H1 (cell line): ENCODE measurements around the gene GEMIN7. TPM values are rescaled to one million over a fixed set of nuclear protein-coding genes. Genes with fewer than 3 reads are reported as not detected.

Experiments
- CTCF ChIA-PET: fragments of 300-600 bp; sonication (Branson Sonifier 250); formaldehyde crosslinking; loops from one replicate; lab custom pipeline; 2021; ENCODE audit not compliant: partially characterized antibody; lab: Charles Lee
- POLR2A ChIA-PET: fragments of 300-600 bp; sonication (Branson Sonifier 250); formaldehyde crosslinking; loops from one replicate; lab custom pipeline; 2021; ENCODE audit warnings: inconsistent platforms; ENCODE audit not compliant: partially characterized antibody; lab: Charles Lee
- DNase-seq, 2 experiments: peaks; one replicate each; pipeline versions ENCODE4 v3.0.0 to v3.0.0-alpha.2; 2010 to 2022; ENCODE audit warnings: low spot score in 2 of 2, low read depth in 1 of 2, mixed read lengths in 1 of 2
- FAIRE-seq: peaks from 2 replicates; lab custom pipeline; 2011; peaks lifted over from hg19 to GRCh38; lab: Jason Lieb, UNC
- H2AFZ ChIP-seq: 2 replicates; pipeline ENCODE4 v1.8.1; 2012; ENCODE audit warnings: low read length, inconsistent platforms
- H2AK5ac ChIP-seq: 2 replicates; pipeline ENCODE4 v1.6.1; 2013; ENCODE audit warnings: low read depth, low read length
- H2BK120ac ChIP-seq: replicated peaks from 2 replicates; pipeline ENCODE3; 2013; ENCODE audit warnings: low read depth, low read length, inconsistent platforms
- H2BK12ac ChIP-seq: 2 replicates; pipeline ENCODE4 v1.6.1; 2013; ENCODE audit warnings: low read depth, low read length
- H2BK15ac ChIP-seq: 2 replicates; pipeline ENCODE4 v1.6.1; 2013; ENCODE audit warnings: low read length
- H2BK20ac ChIP-seq: 2 replicates; pipeline ENCODE4 v1.6.1; 2013; ENCODE audit warnings: low read length
- H2BK5ac ChIP-seq: 2 replicates; pipeline ENCODE4 v1.6.1; 2013; ENCODE audit warnings: low read depth, low read length
- H3K14ac ChIP-seq: 2 replicates; pipeline ENCODE4 v1.6.1; 2013; ENCODE audit warnings: inconsistent platforms; ENCODE audit not compliant: insufficient read length
- H3K18ac ChIP-seq: 2 replicates; pipeline ENCODE4 v1.6.1; 2013; ENCODE audit warnings: low read length; ENCODE audit errors: extremely low read depth
- H3K23ac ChIP-seq: 2 replicates; pipeline ENCODE4 v1.6.1; 2013; ENCODE audit warnings: inconsistent platforms; ENCODE audit not compliant: insufficient read length
- H3K23me2 ChIP-seq: 2 replicates; pipeline ENCODE4 v1.6.1; 2013; ENCODE audit warnings: low read depth, low read length
- H3K27ac ChIP-seq: 2 replicates; pipeline ENCODE4 v1.6.1; 2011; ENCODE audit warnings: low read depth, low read length, inconsistent platforms
- H3K27me3 ChIP-seq, 4 experiments: replicated peaks in 1 of 4; 1 replicate in 1 of 4; 2 replicates in 3 of 4; pipeline versions ENCODE4 v1.6.1 to v1.8.1; 2011 to 2013; ENCODE audit warnings: low read length in 3 of 4, mild to moderate bottlenecking in 3 of 4, inconsistent platforms in 2 of 4, mixed read lengths in 2 of 4, moderate library complexity in 1 of 4; ENCODE audit not compliant: control insufficient read depth in 3 of 4, insufficient read depth in 3 of 4; ENCODE audit errors: extremely low read depth in 1 of 4
- H3K36me3 ChIP-seq, 4 experiments: 2 replicates each; pipeline versions ENCODE4 v1.6.1 to v1.8.1; 2011 to 2013; ENCODE audit warnings: mild to moderate bottlenecking in 4 of 4, low read length in 3 of 4, moderate library complexity in 2 of 4, control low read depth in 1 of 4, inconsistent platforms in 1 of 4; ENCODE audit not compliant: insufficient read depth in 4 of 4, control insufficient read depth in 2 of 4
- H3K4ac ChIP-seq: replicated peaks from 2 replicates; pipeline ENCODE3; 2013; ENCODE audit warnings: low read length, low read depth, mixed read lengths, inconsistent platforms; ENCODE audit not compliant: insufficient read length
- H3K4me1 ChIP-seq, 4 experiments: replicated peaks in 1 of 4; 1 replicate in 1 of 4; 2 replicates in 3 of 4; pipeline versions ENCODE4 v1.6.1 to v1.8.1; 2011 to 2013; ENCODE audit warnings: low read length in 3 of 4, inconsistent platforms in 2 of 4, mixed read lengths in 1 of 4; ENCODE audit not compliant: insufficient read depth in 4 of 4, control insufficient read depth in 3 of 4
- H3K4me2 ChIP-seq, 2 experiments: 2 replicates each; pipeline versions ENCODE4 v1.6.1 to v1.8.1; 2011 to 2013; ENCODE audit warnings: low read depth in 2 of 2, low read length in 2 of 2, control low read depth in 1 of 2, inconsistent platforms in 1 of 2, mild to moderate bottlenecking in 1 of 2; ENCODE audit not compliant: insufficient read depth in 1 of 2
- H3K4me3 ChIP-seq, 4 experiments: fragments of 200-600, 300-600 bp in 1 of 4; sonication (generic), shearing (Covaris generic), sonication (Bioruptor Twin) in 1 of 4; 2 replicates each; pipeline versions ENCODE4 v1.5.1 to v1.8.1; 2011 to 2016; ENCODE audit warnings: low read length in 4 of 4, low read depth in 3 of 4, control low read depth in 2 of 4, inconsistent platforms in 2 of 4, mild to moderate bottlenecking in 2 of 4, mixed read lengths in 1 of 4, moderate library complexity in 1 of 4; ENCODE audit not compliant: insufficient read depth in 2 of 4; ENCODE audit errors: extremely low read depth in 1 of 4
- H3K56ac ChIP-seq: replicated peaks from 2 replicates; pipeline ENCODE3; 2013; ENCODE audit warnings: low read depth, mild to moderate bottlenecking, mixed read lengths, low read length, inconsistent platforms; ENCODE audit not compliant: insufficient read length
- H3K79me1 ChIP-seq: 2 replicates; pipeline ENCODE4 v1.6.1; 2013; ENCODE audit warnings: low read depth, low read length, control low read depth
- H3K79me2 ChIP-seq, 2 experiments: 2 replicates each; pipeline versions ENCODE4 v1.6.1 to v1.8.1; 2012 to 2013; ENCODE audit warnings: low read length in 2 of 2, mild to moderate bottlenecking in 2 of 2, inconsistent platforms in 1 of 2; ENCODE audit not compliant: insufficient read depth in 2 of 2, control insufficient read depth in 1 of 2
- H3K9ac ChIP-seq, 4 experiments: replicated peaks in 1 of 4; 1 replicate in 1 of 4; 2 replicates in 3 of 4; pipeline versions ENCODE4 v1.6.1 to v1.8.1; 2011 to 2013; ENCODE audit warnings: low read depth in 3 of 4, low read length in 3 of 4, control low read depth in 2 of 4, mild to moderate bottlenecking in 2 of 4, moderate library complexity in 2 of 4, inconsistent platforms in 1 of 4; ENCODE audit errors: extremely low read depth in 1 of 4
- H3K9me3 ChIP-seq, 2 experiments: 2 replicates each; pipeline versions ENCODE4 v1.6.1 to v1.8.1; 2012 to 2013; ENCODE audit warnings: mild to moderate bottlenecking in 2 of 2, moderate library complexity in 2 of 2, control low read depth in 1 of 2, inconsistent platforms in 1 of 2, low read depth in 1 of 2, low read length in 1 of 2, mixed read lengths in 1 of 2; ENCODE audit not compliant: insufficient read depth in 2 of 2
- H4K20me1 ChIP-seq, 2 experiments: replicated peaks in 1 of 2; 2 replicates each; pipeline versions ENCODE3 to v1.8.1; 2011 to 2013; ENCODE audit warnings: inconsistent platforms in 2 of 2, low read length in 2 of 2, mild to moderate bottlenecking in 1 of 2; ENCODE audit not compliant: insufficient read depth in 2 of 2, control insufficient read depth in 1 of 2
- H4K5ac ChIP-seq: 2 replicates; pipeline ENCODE4 v1.6.1; 2013; ENCODE audit warnings: low read length, low read depth, mixed read lengths, inconsistent platforms; ENCODE audit not compliant: insufficient read length
- H4K8ac ChIP-seq: 2 replicates; pipeline ENCODE4 v1.8.0; 2013; ENCODE audit warnings: mild to moderate bottlenecking, moderate library complexity, low read length, inconsistent platforms; ENCODE audit not compliant: insufficient read depth; ENCODE audit errors: extremely low read depth
- H4K91ac ChIP-seq: replicated peaks from 2 replicates; pipeline ENCODE3; 2013; ENCODE audit warnings: low read length, mixed read lengths, inconsistent platforms; ENCODE audit not compliant: insufficient read length
- ATF3 ChIP-seq: IDR thresholded peaks from 2 replicates; pipeline ENCODE4 v1.6.1; 2011; ENCODE audit warnings: low read depth, mild to moderate bottlenecking, low read length; ENCODE audit not compliant: insufficient read depth
- CBX5 ChIP-seq: fragments of 300-800, 300-1000 bp; sonication (generic); IDR thresholded peaks from 2 replicates; pipeline ENCODE4 v1.7.1; 2016; ENCODE audit warnings: antibody characterized with exemption, low read length, low read depth
- KDM5A ChIP-seq: fragments of 200-600 bp; IDR thresholded peaks from 2 replicates; pipeline ENCODE4 v1.7.1; 2012; ENCODE audit warnings: mild to moderate bottlenecking, low read length, inconsistent platforms, mixed read lengths
- MAFK ChIP-seq: IDR thresholded peaks from 2 replicates; pipeline ENCODE4 v1.6.1; 2012; ENCODE audit warnings: low read depth, mild to moderate bottlenecking, improper control_type of control experiment, low read length
- TEAD4 ChIP-seq: IDR thresholded peaks from 2 replicates; pipeline ENCODE4 v1.6.1; 2012; ENCODE audit warnings: low read depth, low read length, inconsistent platforms, mixed read lengths
- WGBS, 2 experiments: shearing (Covaris generic) in 1 of 2; methylation state at CpG; one replicate each; pipeline versions ENCODE4 v1.1.6 to v1.1.7; 2013 to 2015; ENCODE audit warnings: low lambda C conversion rate in 2 of 2, mixed read lengths in 2 of 2, inconsistent platforms in 1 of 2, low coverage in 1 of 2, missing lambda C conversion rate in 1 of 2; ENCODE audit not compliant: insufficient replicate concordance in 2 of 2, insufficient coverage in 1 of 2, insufficient read length in 1 of 2; ENCODE audit errors: extremely low coverage in 1 of 2, missing lambda C conversion rate in 1 of 2; 5-methylcytosine and 5-hydroxymethylcytosine counted together
- polyA plus RNA-seq, 7 experiments: library from polyadenylated mRNA; depleted of rRNA in 3 of 7; stranded (reverse) in 5 of 7; unstranded in 2 of 7; fragments of >200 nt in 5 of 7; fragments of 200-250 nt in 2 of 7; gene quantifications; 1 replicate in 5 of 7; 2 replicates in 1 of 7; 4 replicates in 1 of 7; pipeline versions ENCODE4 v1.2.1 to v1.2.3, GENCODE V29; 2011 to 2013; ENCODE audit warnings: missing spikeins in 2 of 7, mixed read lengths in 2 of 7
- total RNA-seq: library from RNA; stranded (reverse); fragmentation: NEBNext Ultra II Directional; extraction: Animal tissue kit (Norgen Biotek cat#: 25700); gene quantifications from 2 replicates; pipeline ENCODE4 v1.2.1, GENCODE V29; 2021

Gene GEMIN7
- total and polyA plus RNA-seq, 2 of the 8 experiments (the other 6 are each of a cell fraction or from before 2014, with no cell fraction given): 48.0 to 91.6 TPM

- peaks cover 33 to 76% of the 10 kb centered on the region in 2 experiments for H3K79me2 ChIP-seq
- H3K4ac ChIP-seq: no peak overlapping the region
- no peak overlapping the region for H3K18ac ChIP-seq
- WGBS, 2 experiments: 88% methylated on average over 13 of the region's 14 CpGs; no CpG with 5 or more reads in 1 of the 2 experiments
- peaks cover 0 to 5% (median 0%) of the 10 kb centered on the region in 4 experiments; a peak in 3 of 8 replicates for H3K36me3 ChIP-seq
- no peak overlapping the region for H4K91ac ChIP-seq
- peaks cover 53% of the 10 kb centered on the region for H3K79me1 ChIP-seq
- FAIRE-seq: no peak
- H4K20me1 ChIP-seq: peaks cover 47 to 60% of the 10 kb centered on the region in 2 experiments
- no peak overlapping the region for H2BK5ac ChIP-seq
- no peak overlapping the region for H3K9ac ChIP-seq
- no peak overlapping the region for H4K5ac ChIP-seq
- TF ChIP-seq KDM5A: no peak
- TF ChIP-seq ATF3: no peak
- TF ChIP-seq TEAD4: no peak
- TF ChIP-seq CBX5: no peak
- TF ChIP-seq MAFK: no peak
- no peak overlapping the region for H2AFZ ChIP-seq
- no peak overlapping the region for H3K14ac ChIP-seq
- no peak overlapping the region; a peak in 1 of 4 replicates for H3K4me2 ChIP-seq
- no peak overlapping the region for H3K27ac ChIP-seq
- H2BK20ac ChIP-seq: no peak overlapping the region
- H3K56ac ChIP-seq: no peak overlapping the region
- DNase-seq: no peak
- H3K23me2 ChIP-seq: peaks cover 16% of the 10 kb centered on the region
- H3K9me3 ChIP-seq: no peaks in the 10 kb centered on the region
- CTCF ChIA-PET: interaction anchor here (1.3 to 8.3 kb wide), 3 partner anchors 8 to 28 kb away, joined by 4 to 57 read pairs (median 11); no protein-coding TSS in a partner anchor
- 0 out of 2 replicates have a peak overlapping the region, but pooled peaks have one; percentile 20 for H4K8ac ChIP-seq
- H3K4me1 ChIP-seq: peaks cover 1 to 30% (median 17%) of the 10 kb centered on the region in 4 experiments
- H3K27me3 ChIP-seq: no peaks in the 10 kb centered on the region
- H2BK120ac ChIP-seq: no peak overlapping the region
- no peak overlapping the region for H3K4me3 ChIP-seq
- no peak overlapping the region for H2BK15ac ChIP-seq
- POLR2A ChIA-PET: interaction anchor here (0.6 to 1.9 kb wide), 5 partner anchors 12 to 185 kb away, joined by 3 to 8 read pairs (median 4); partner anchors contain the start of gene GEMIN7
- H2BK12ac ChIP-seq: no peak overlapping the region
- H2AK5ac ChIP-seq: no peak overlapping the region
- no peak overlapping the region for H3K23ac ChIP-seq
Measured at GRCh38 chr19:45095496-45096413, 16.7 kb downstream of the GEMIN7 start.
